K562 (cell line): ENCODE results near the gene ARHGEF1. TPM values are rescaled to one million over a fixed set of nuclear protein-coding genes. Genes with fewer than 3 reads are reported as not detected.

ENCODE experiments used
- ATAC-seq: fragments of 200-7000 bp; cut with Tn5 transposase; 3 replicates; pipeline ENCODE4 v1.9.1; 2020; ENCODE audit warnings: moderate library complexity
- BruUV-seq: library from RNA; stranded (reverse); fragments of 400-500 nt; replicated peaks from 2 replicates; lab custom pipeline; 2021; lab: Mats Ljungman, UMichigan
- CTCF ChIA-PET: fragments of 300-600 bp; formaldehyde crosslinking; extraction: SDS; loops from one replicate; lab custom pipeline; 2021; ENCODE audit warnings: low intra/inter-chr PET ratio; lab: Yijun Ruan, JAX
- POLR2A ChIA-PET: fragments of 300-600, 350-650 bp; sonication (Branson Sonifier 250); formaldehyde crosslinking; extraction: SDS; loops from one replicate; lab custom pipeline; 2021; ENCODE audit warnings: antibody characterized with exemption, inconsistent platforms; lab: Yijun Ruan, JAX
- DNase-seq, 4 experiments: peaks; one replicate each; pipeline versions ENCODE4 v3.0.0 to v3.0.0-alpha.2; 2011 to 2018; ENCODE audit warnings: low spot score in 3 of 4, mixed read lengths in 3 of 4; ENCODE audit errors: extremely low read depth in 1 of 4
- FAIRE-seq: peaks from 2 replicates; lab custom pipeline; 2011; peaks lifted over from hg19 to GRCh38; lab: Jason Lieb, UNC
- H2AFZ ChIP-seq: 2 replicates; pipeline ENCODE4 v1.6.0; 2011; ENCODE audit warnings: low read depth, low read length, control low read depth, inconsistent platforms
- H3K27ac ChIP-seq: fragments of 200-600 bp; 3 replicates; pipeline ENCODE4 v1.8.0; 2011; ENCODE audit warnings: low read depth, mild to moderate bottlenecking, control low read depth, inconsistent platforms, low read length, moderate library complexity, mixed read lengths; ENCODE audit errors: extremely low read depth
- H3K27me3 ChIP-seq, 2 experiments: fragments of 300-600 bp in 1 of 2; 2 replicates in 1 of 2; 3 replicates in 1 of 2; pipeline versions ENCODE4 v1.6.0 to v1.8.0; 2011; ENCODE audit warnings: inconsistent platforms in 2 of 2, low read length in 2 of 2, mild to moderate bottlenecking in 1 of 2, mixed read lengths in 1 of 2, moderate library complexity in 1 of 2; ENCODE audit not compliant: control insufficient read depth in 2 of 2, insufficient read depth in 2 of 2
- H3K36me3 ChIP-seq: fragments of 300-600 bp; 3 replicates; pipeline ENCODE4 v1.8.0; 2011; ENCODE audit warnings: mild to moderate bottlenecking, low read length, inconsistent platforms; ENCODE audit not compliant: control insufficient read depth, insufficient read depth
- H3K4me1 ChIP-seq, 2 experiments: fragments of 200-600 bp in 1 of 2; replicated peaks in 1 of 2; 2 replicates in 1 of 2; 3 replicates in 1 of 2; pipeline versions ENCODE4 v1.5.1 to v1.8.0; 2011; ENCODE audit warnings: inconsistent platforms in 2 of 2, low read length in 2 of 2, mild to moderate bottlenecking in 1 of 2, mixed read lengths in 1 of 2, moderate library complexity in 1 of 2; ENCODE audit not compliant: control insufficient read depth in 2 of 2, insufficient read depth in 2 of 2
- H3K4me2 ChIP-seq: 2 replicates; pipeline ENCODE4 v1.6.1; 2011; ENCODE audit warnings: low read length, control low read depth, inconsistent platforms, mixed read lengths; ENCODE audit not compliant: insufficient read depth
- H3K4me3 ChIP-seq: fragments of 200-600 bp; sonication (generic), shearing (Covaris generic); 2 replicates; pipeline ENCODE4 v1.5.1; 2016; ENCODE audit warnings: control low read depth, inconsistent platforms
- H3K79me2 ChIP-seq: fragments of 200-600 bp; 3 replicates; pipeline ENCODE4 v1.8.0; 2011; ENCODE audit warnings: low read length, inconsistent platforms; ENCODE audit not compliant: control insufficient read depth, insufficient read depth
- H3K9ac ChIP-seq, 2 experiments: 2 replicates each; pipeline versions ENCODE4 v1.6.0 to v1.6.1; 2011; ENCODE audit warnings: low read depth in 2 of 2, low read length in 2 of 2, control low read depth in 1 of 2, inconsistent platforms in 1 of 2, mild to moderate bottlenecking in 1 of 2, mixed read lengths in 1 of 2; ENCODE audit not compliant: insufficient read depth in 1 of 2
- H3K9me1 ChIP-seq: one replicate; pipeline ENCODE4 v1.6.0; 2011; ENCODE audit warnings: inconsistent platforms, mild to moderate bottlenecking, low read length, moderate library complexity; ENCODE audit not compliant: control insufficient read depth, insufficient read depth
- H3K9me3 ChIP-seq: replicated peaks from 2 replicates; pipeline ENCODE4 v1.5.1; 2011; ENCODE audit warnings: low read depth, low read length, inconsistent platforms; ENCODE audit not compliant: control insufficient read depth, insufficient read depth
- H4K20me1 ChIP-seq: replicated peaks from 2 replicates; pipeline ENCODE4 v1.6.1; 2011; ENCODE audit warnings: low read length, inconsistent platforms, mixed read lengths; ENCODE audit not compliant: control insufficient read depth, insufficient read depth
- FOXK1 ChIP-seq: sonication (generic); formaldehyde crosslinking; IDR thresholded peaks from 2 replicates; pipeline ENCODE4 v1.8.0; 2022; ENCODE audit warnings: missing genetic modification reagents, mild to moderate bottlenecking, borderline replicate concordance
- FOXP1 ChIP-seq: sonication (generic); formaldehyde crosslinking; IDR thresholded peaks from 2 replicates; pipeline ENCODE4 v1.8.0; 2022; ENCODE audit warnings: mild to moderate bottlenecking, missing genetic modification reagents
- MCM2 ChIP-seq: fragments of 450-650 bp; IDR thresholded peaks from 2 replicates; pipeline ENCODE4 v1.6.1; 2017; ENCODE audit warnings: low read depth, mild to moderate bottlenecking
- NRF1 ChIP-seq, 2 experiments: fragments of 450-650 bp; IDR thresholded peaks in 1 of 2; conservative IDR thresholded peaks in 1 of 2; 2 replicates each; pipeline ENCODE4 v1.6.1; 2014; ENCODE audit warnings: mild to moderate bottlenecking in 2 of 2
- POLR2A ChIP-seq: fragments of 450-650 bp; conservative IDR thresholded peaks from 2 replicates; pipeline ENCODE4 v1.6.1; 2016
- POLR2B ChIP-seq: fragments of 450-650 bp; IDR thresholded peaks from 2 replicates; pipeline ENCODE4 v1.6.1; 2018; ENCODE audit warnings: low read depth; ENCODE audit not compliant: partially characterized antibody
- POLR2G ChIP-seq: fragments of 200-400 bp; formaldehyde crosslinking; IDR thresholded peaks from 2 replicates; pipeline ENCODE4 v1.6.1; 2017; ENCODE audit warnings: low read depth, mild to moderate bottlenecking, antibody characterized with exemption, low read length, moderate library complexity
- RUNX1 ChIP-seq: sonication (generic); IDR thresholded peaks from 2 replicates; pipeline ENCODE4 v1.6.1; 2016; ENCODE audit warnings: antibody characterized with exemption, low read depth
- SNRNP70 ChIP-seq: fragments of 200-400 bp; formaldehyde crosslinking; optimal IDR thresholded peaks from 2 replicates; pipeline ENCODE3; 2017; ENCODE audit warnings: low read depth, low read length
- TRIM24 ChIP-seq, 2 experiments: fragments of 450-650 bp; IDR thresholded peaks; 2 replicates each; pipeline ENCODE4 v1.6.1; 2016
- ZC3H4 ChIP-seq: sonication (generic); formaldehyde crosslinking; IDR thresholded peaks from 2 replicates; pipeline ENCODE4 v1.9.0; 2021; ENCODE audit warnings: missing genetic modification reagents, borderline replicate concordance
- ZNF175 ChIP-seq: fragments of 200-800 bp; sonication (Bioruptor generic); IDR thresholded peaks from 2 replicates; pipeline ENCODE4 v1.6.1; 2016; ENCODE audit warnings: low read depth, mild to moderate bottlenecking, missing genetic modification characterization, missing compliant biosample characterization
- WGBS: fragments of 100-300 bp; shearing (Covaris generic); methylation state at CpG from one replicate; pipeline ENCODE4 v1.1.6; 2016; ENCODE audit warnings: low coverage, mixed read lengths; ENCODE audit not compliant: insufficient coverage; ENCODE audit errors: missing lambda C conversion rate; 5-methylcytosine and 5-hydroxymethylcytosine counted together
- in situ Hi-C: fragments of 300-500 bp; cut with MboI; formaldehyde crosslinking; loops from 4 replicates; pipeline ENCODE4 v1.15.0; 2018; ENCODE audit warnings: inconsistent platforms, mixed read lengths
- intact Hi-C: fragments of 100-400 bp; cut with micrococcal nuclease; formaldehyde crosslinking; loops from 2 replicates; pipeline ENCODE4 v1.14.2; 2022
- polyA plus RNA-seq, 8 experiments: library from polyadenylated mRNA; depleted of rRNA in 4 of 8; stranded (reverse) in 5 of 8; unstranded in 3 of 8; fragments of >200 nt; fragmentation: Nextera tagmentation in 2 of 8; fragmentation: Illumina TruSeq in 1 of 8; extraction: Ambion mirVana in 2 of 8; extraction: Trizol in 1 of 8; gene quantifications; 2 replicates each; pipeline versions ENCODE4 v1.2.1 to v1.2.3, GENCODE V29; 2011 to 2014; ENCODE audit warnings: inconsistent platforms in 1 of 8, missing spikeins in 1 of 8
- total RNA-seq, 7 experiments: library from RNA; depleted of rRNA in 6 of 7; stranded (reverse); fragments of >200 nt in 6 of 7; fragmentation: Illumina TruSeq in 2 of 7; extraction: Trizol in 2 of 7; gene quantifications; 2 replicates each; pipeline versions ENCODE4 v1.2.1 to v1.2.3, GENCODE V29; 2011 to 2021; ENCODE audit warnings: low replicate concordance in 1 of 7
- TF ChIP-seq, protein P1 (sequence below), 2 experiments: fragments of 200-800 bp in 1 of 2; sonication (Bioruptor generic) in 1 of 2; sonication (generic) in 1 of 2; formaldehyde crosslinking in 1 of 2; IDR thresholded peaks in 1 of 2; conservative IDR thresholded peaks in 1 of 2; 2 replicates each; pipeline versions ENCODE4 v1.5.0 to v1.6.1; 2016 to 2020; ENCODE audit warnings: missing compliant biosample characterization in 1 of 2, missing genetic modification characterization in 1 of 2, missing genetic modification reagents in 1 of 2
- TF ChIP-seq, protein P2 (sequence below): fragments of 250-450 bp; sonication (Bioruptor Pico); IDR thresholded peaks from 2 replicates; pipeline ENCODE4 v1.4.0; 2020; ENCODE audit warnings: mild to moderate bottlenecking, moderate library complexity
- TF ChIP-seq, protein P3 (sequence below): conservative IDR thresholded peaks from 2 replicates; pipeline ENCODE4 v1.6.1; 2011; ENCODE audit warnings: low read depth, mild to moderate bottlenecking, low read length; ENCODE audit not compliant: control insufficient read depth

The ARHGEF1 gene
- total and polyA plus RNA-seq, 9 of the 15 experiments (the other 6 are each of a cell fraction or from before 2014, with no cell fraction given), result 1.9 to 149 (median 29.8) TPM

DNA sequence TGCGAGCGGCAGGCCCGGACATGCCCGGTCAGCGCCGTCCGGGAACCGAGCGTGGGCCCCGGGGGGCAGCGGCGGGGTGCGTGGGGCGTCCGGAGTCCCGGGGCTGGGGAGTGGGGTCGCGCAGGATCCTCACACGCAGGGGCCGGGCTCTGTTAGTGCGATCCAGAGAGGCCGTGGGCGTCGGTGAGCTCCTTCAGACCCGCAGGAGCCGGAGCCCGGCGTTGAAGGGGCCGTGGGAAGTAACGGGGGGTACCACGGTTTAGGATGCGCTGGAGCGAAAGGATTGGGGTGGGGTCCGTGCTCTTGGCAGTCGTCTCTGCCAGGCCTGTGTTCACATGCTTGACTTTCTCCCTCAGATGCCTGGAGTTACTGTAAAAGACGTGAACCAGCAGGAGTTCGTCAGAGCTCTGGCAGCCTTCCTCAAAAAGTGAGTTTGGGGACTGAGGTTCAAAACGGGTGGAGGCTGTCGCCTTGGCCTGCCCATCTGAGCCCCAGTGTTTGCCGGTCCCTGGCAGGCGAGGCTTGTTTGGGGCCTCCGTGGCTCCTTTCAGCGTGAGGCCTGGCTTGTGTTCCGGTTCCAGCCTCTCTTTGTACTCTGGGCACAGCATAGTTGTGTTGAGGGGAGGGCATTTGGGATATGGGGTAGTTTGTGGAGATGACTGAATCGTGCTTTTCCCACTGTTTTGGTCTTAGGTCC lies 22.4 kb upstream of the ARHGEF1 start:
- Histone ChIP-seq H3K4me3 (peak overlapping the region; percentile 93), H2AFZ (no peak overlapping the region), H3K9ac (peak overlapping the region; percentile 97 to 100), H3K4me2 (peak overlapping the region; percentile 95), H3K79me2 (peaks cover 58% of the 10 kb centered on the region), H4K20me1 (peaks cover 34% of the 10 kb centered on the region), H3K9me3 (no peaks in the 10 kb centered on the region), H3K36me3 (peaks cover 52% of the 10 kb centered on the region), H3K27ac (peak overlapping the region; percentile 99), H3K4me1 (peaks cover 25 to 30% of the 10 kb centered on the region in 2 experiments), H3K27me3 (no peaks in the 10 kb centered on the region), H3K9me1 (peaks cover 8% of the 10 kb centered on the region)
- in situ Hi-C loops (no loop called here), intact Hi-C loops (loop anchor here (2.0 kb wide), 1 partner anchor 18 kb away; no protein-coding TSS in a partner anchor)
- ChIA-PET POLR2A (interaction anchor here (0.7 to 3.1 kb wide), 19 partner anchors 9 to 203 kb away, joined by 3 to 54 read pairs (median 6); partner anchors contain the start of genes DMRTC2, LYPD4 and RABAC1), CTCF (interaction anchor here (1.7 kb wide), 1 partner anchor 98 kb away, joined by 10 read pairs; the partner anchor contains the start of gene RABAC1)
- ATAC-seq (no peak), DNase-seq (no peak), FAIRE-seq (no peak)
- no TSS peak for BruUV-seq
- 3% methylated on average over 40 of the region's 45 CpGs for WGBS
- TF ChIP-seq NRF1 (conservative IDR thresholded peaks at IDR 0.05 in 1 of 2, IDR thresholded peaks at IDR 0.05 in 1 of 2) (no peak), POLR2G (peak; percentile 72), MCM2 (no peak), POLR2B (no peak), SNRNP70 (peak; percentile 73), RUNX1 (no peak), ZC3H4 (CRISPR knock-in tag) (0 out of 2 replicates have a peak, but pooled peaks have one; percentile 62), FOXK1 (CRISPR knock-in tag) (0 out of 2 replicates have a peak, but pooled peaks have one; percentile 57), FOXP1 (CRISPR knock-in tag) (no peak), POLR2A (no peak; the same call in 1 of the 2 replicates), ZNF175 (CRISPR knock-in tag) (no peak), TRIM24 (IDR thresholded peaks at IDR 0.05) (no peak)
- TF ChIP-seq, protein P1, sequence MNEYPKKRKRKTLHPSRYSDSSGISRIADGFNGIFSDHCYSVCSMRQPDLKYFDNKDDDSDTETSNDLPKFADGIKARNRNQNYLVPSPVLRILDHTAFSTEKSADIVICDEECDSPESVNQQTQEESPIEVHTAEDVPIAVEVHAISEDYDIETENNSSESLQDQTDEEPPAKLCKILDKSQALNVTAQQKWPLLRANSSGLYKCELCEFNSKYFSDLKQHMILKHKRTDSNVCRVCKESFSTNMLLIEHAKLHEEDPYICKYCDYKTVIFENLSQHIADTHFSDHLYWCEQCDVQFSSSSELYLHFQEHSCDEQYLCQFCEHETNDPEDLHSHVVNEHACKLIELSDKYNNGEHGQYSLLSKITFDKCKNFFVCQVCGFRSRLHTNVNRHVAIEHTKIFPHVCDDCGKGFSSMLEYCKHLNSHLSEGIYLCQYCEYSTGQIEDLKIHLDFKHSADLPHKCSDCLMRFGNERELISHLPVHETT (CRISPR knock-in tag; conservative IDR thresholded peaks at IDR 0.05 in 1 of 2, IDR thresholded peaks at IDR 0.05 in 1 of 2), result no peak; a peak in 1 of 4 replicates
- TF ChIP-seq, protein P2, sequence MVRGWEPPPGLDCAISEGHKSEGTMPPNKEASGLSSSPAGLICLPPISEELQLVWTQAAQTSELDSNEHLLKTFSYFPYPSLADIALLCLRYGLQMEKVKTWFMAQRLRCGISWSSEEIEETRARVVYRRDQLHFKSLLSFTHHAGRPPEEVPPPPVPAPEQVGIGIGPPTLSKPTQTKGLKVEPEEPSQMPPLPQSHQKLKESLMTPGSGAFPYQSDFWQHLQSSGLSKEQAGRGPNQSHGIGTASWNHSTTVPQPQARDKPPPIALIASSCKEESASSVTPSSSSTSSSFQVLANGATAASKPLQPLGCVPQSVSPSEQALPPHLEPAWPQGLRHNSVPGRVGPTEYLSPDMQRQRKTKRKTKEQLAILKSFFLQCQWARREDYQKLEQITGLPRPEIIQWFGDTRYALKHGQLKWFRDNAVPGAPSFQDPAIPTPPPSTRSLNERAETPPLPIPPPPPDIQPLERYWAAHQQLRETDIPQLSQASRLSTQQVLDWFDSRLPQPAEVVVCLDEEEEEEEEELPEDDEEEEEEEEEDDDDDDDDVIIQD (CRISPR knock-in tag), result no peak
- TF ChIP-seq, protein P3, sequence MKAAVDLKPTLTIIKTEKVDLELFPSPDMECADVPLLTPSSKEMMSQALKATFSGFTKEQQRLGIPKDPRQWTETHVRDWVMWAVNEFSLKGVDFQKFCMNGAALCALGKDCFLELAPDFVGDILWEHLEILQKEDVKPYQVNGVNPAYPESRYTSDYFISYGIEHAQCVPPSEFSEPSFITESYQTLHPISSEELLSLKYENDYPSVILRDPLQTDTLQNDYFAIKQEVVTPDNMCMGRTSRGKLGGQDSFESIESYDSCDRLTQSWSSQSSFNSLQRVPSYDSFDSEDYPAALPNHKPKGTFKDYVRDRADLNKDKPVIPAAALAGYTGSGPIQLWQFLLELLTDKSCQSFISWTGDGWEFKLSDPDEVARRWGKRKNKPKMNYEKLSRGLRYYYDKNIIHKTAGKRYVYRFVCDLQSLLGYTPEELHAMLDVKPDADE, result 0 out of 2 replicates have a peak, but pooled peaks have one; percentile 10
